ENCODE data around the gene ACTN4.

The ACTN4 gene

GRCh38 chr19:38697641-38698071 is 50.2 kb downstream of the ACTN4 start:
- no peaks in the 10 kb centered on the region for H3K9me3 Mint-ChIP-seq
- H3K4me1 Mint-ChIP-seq (ENCODE audit: low read depth): peaks cover 44% of the 10 kb centered on the region
- H3K27me3 Mint-ChIP-seq: no peaks in the 10 kb centered on the region
- DNase-seq: no peak
- peaks cover 56% of the 10 kb centered on the region for H3K36me3 Mint-ChIP-seq (ENCODE audit: low read depth)
- H3K27ac Mint-ChIP-seq: no peak overlapping the region
- H3K4me3 Mint-ChIP-seq: no peak overlapping the region

- peaks cover 36% of the 10 kb centered on the region for H3K4me1 Mint-ChIP-seq (ENCODE audit: low read depth)
- no peaks in the 10 kb centered on the region for H3K27me3 Mint-ChIP-seq
- H3K4me3 Mint-ChIP-seq: no peak overlapping the region
- H3K27ac Mint-ChIP-seq: peak overlapping the region; percentile 78
- DNase-seq: no peak
- peaks cover 57% of the 10 kb centered on the region for H3K36me3 Mint-ChIP-seq (ENCODE audit: low read depth)
- H3K9me3 Mint-ChIP-seq: no peaks in the 10 kb centered on the region
These were observed 51.0 kb downstream of the ACTN4 start for GRCh38 chr19:38698225-38699026.

- peaks cover 31% of the 10 kb centered on the region for H3K4me1 Mint-ChIP-seq (ENCODE audit: low read depth)
- H3K27ac Mint-ChIP-seq: peak overlapping the region; percentile 78
- no peaks in the 10 kb centered on the region for H3K27me3 Mint-ChIP-seq
- H3K36me3 Mint-ChIP-seq (ENCODE audit: low read depth): peaks cover 62% of the 10 kb centered on the region
- DNase-seq: no peak
- H3K4me3 Mint-ChIP-seq: no peak overlapping the region
- no peaks in the 10 kb centered on the region for H3K9me3 Mint-ChIP-seq
These were observed 51.5 kb downstream of the ACTN4 start for GRCh38 chr19:38699027-38699346.

GRCh38 chr19:38699647-38700349 is 52.3 kb downstream of the ACTN4 start:
- no peak overlapping the region for H3K27ac Mint-ChIP-seq
- DNase-seq: no peak
- H3K27me3 Mint-ChIP-seq: no peaks in the 10 kb centered on the region
- no peak overlapping the region for H3K4me3 Mint-ChIP-seq
- H3K36me3 Mint-ChIP-seq (ENCODE audit: low read depth): peaks cover 67% of the 10 kb centered on the region
- peaks cover 27% of the 10 kb centered on the region for H3K4me1 Mint-ChIP-seq (ENCODE audit: low read depth)
- no peaks in the 10 kb centered on the region for H3K9me3 Mint-ChIP-seq

- DNase-seq: no peak
- H3K36me3 Mint-ChIP-seq (ENCODE audit: low read depth): peaks cover 70% of the 10 kb centered on the region
- H3K4me1 Mint-ChIP-seq (ENCODE audit: low read depth): peaks cover 22% of the 10 kb centered on the region
- H3K4me3 Mint-ChIP-seq: no peak overlapping the region
- no peaks in the 10 kb centered on the region for H3K9me3 Mint-ChIP-seq
- H3K27ac Mint-ChIP-seq: no peak overlapping the region
- H3K27me3 Mint-ChIP-seq: no peaks in the 10 kb centered on the region
These were observed 53.0 kb downstream of the ACTN4 start for GRCh38 chr19:38700350-38700901.

GRCh38 chr19:38700902-38701454 is 53.5 kb downstream of the ACTN4 start:
- Mint-ChIP-seq H3K27ac (no peak overlapping the region), H3K4me1 (ENCODE audit: low read depth) (peaks cover 20% of the 10 kb centered on the region), H3K36me3 (ENCODE audit: low read depth) (peaks cover 73% of the 10 kb centered on the region), H3K27me3 (no peaks in the 10 kb centered on the region), H3K9me3 (no peaks in the 10 kb centered on the region), H3K4me3 (no peak overlapping the region)
- no peak for DNase-seq

- DNase-seq: no peak
- H3K27me3 Mint-ChIP-seq: no peaks in the 10 kb centered on the region
- peaks cover 20% of the 10 kb centered on the region for H3K4me1 Mint-ChIP-seq (ENCODE audit: low read depth)
- H3K4me3 Mint-ChIP-seq: no peak overlapping the region
- no peak overlapping the region for H3K27ac Mint-ChIP-seq
- H3K36me3 Mint-ChIP-seq (ENCODE audit: low read depth): peaks cover 74% of the 10 kb centered on the region
- H3K9me3 Mint-ChIP-seq: no peaks in the 10 kb centered on the region
These were observed 54.1 kb downstream of the ACTN4 start for GRCh38 chr19:38701455-38702063.

- Mint-ChIP-seq H3K9me3 (no peaks in the 10 kb centered on the region), H3K4me3 (no peak overlapping the region), H3K27me3 (no peaks in the 10 kb centered on the region), H3K36me3 (ENCODE audit: low read depth) (peaks cover 74% of the 10 kb centered on the region), H3K27ac (no peak overlapping the region), H3K4me1 (ENCODE audit: low read depth) (peaks cover 15% of the 10 kb centered on the region)
- no peak for DNase-seq
These were observed 54.8 kb downstream of the ACTN4 start for GRCh38 chr19:38702278-38702677.

GRCh38 chr19:38703509-38703908 is 56.1 kb downstream of the ACTN4 start:
- Mint-ChIP-seq H3K9me3 (no peaks in the 10 kb centered on the region), H3K4me3 (no peak overlapping the region), H3K36me3 (ENCODE audit: low read depth) (peaks cover 86% of the 10 kb centered on the region), H3K27me3 (no peaks in the 10 kb centered on the region), H3K27ac (no peak overlapping the region), H3K4me1 (ENCODE audit: low read depth) (peaks cover 6% of the 10 kb centered on the region)
- no peak for DNase-seq

- Mint-ChIP-seq H3K9me3 (no peaks in the 10 kb centered on the region), H3K27me3 (no peaks in the 10 kb centered on the region), H3K36me3 (ENCODE audit: low read depth) (peaks cover 95% of the 10 kb centered on the region), H3K4me3 (no peak overlapping the region), H3K27ac (peak overlapping the region; percentile 9), H3K4me1 (ENCODE audit: low read depth) (no peaks in the 10 kb centered on the region)
- no peak for DNase-seq
These were observed 57.1 kb downstream of the ACTN4 start for GRCh38 chr19:38704488-38705026.

GRCh38 chr19:38705197-38706019 is 58.0 kb downstream of the ACTN4 start:
- no peak overlapping the region for H3K27ac Mint-ChIP-seq

GRCh38 chr19:38706792-38707511 is 59.5 kb downstream of the ACTN4 start:
- H3K4me1 Mint-ChIP-seq (ENCODE audit: low read depth): no peaks in the 10 kb centered on the region
- no peaks in the 10 kb centered on the region for H3K27me3 Mint-ChIP-seq
- DNase-seq: no peak
- H3K27ac Mint-ChIP-seq: peak overlapping the region; percentile 47
- peaks cover 96% of the 10 kb centered on the region for H3K36me3 Mint-ChIP-seq (ENCODE audit: low read depth)
- H3K4me3 Mint-ChIP-seq: no peak overlapping the region
- H3K9me3 Mint-ChIP-seq: no peaks in the 10 kb centered on the region

More at GRCh38 chr19:38705197-38706019, 58.0 kb downstream of the ACTN4 start:
- no peaks in the 10 kb centered on the region for H3K9me3 Mint-ChIP-seq
- H3K4me3 Mint-ChIP-seq: no peak overlapping the region
- DNase-seq: no peak
- H3K36me3 Mint-ChIP-seq (ENCODE audit: low read depth): peaks cover 96% of the 10 kb centered on the region
- H3K4me1 Mint-ChIP-seq (ENCODE audit: low read depth): no peaks in the 10 kb centered on the region
- no peaks in the 10 kb centered on the region for H3K27me3 Mint-ChIP-seq

GRCh38 chr19:38707512-38708114 is 60.2 kb downstream of the ACTN4 start:
- Mint-ChIP-seq H3K27ac (no peak overlapping the region), H3K4me1 (ENCODE audit: low read depth) (no peaks in the 10 kb centered on the region), H3K27me3 (no peaks in the 10 kb centered on the region), H3K4me3 (no peak overlapping the region), H3K9me3 (no peaks in the 10 kb centered on the region), H3K36me3 (ENCODE audit: low read depth) (peaks cover 96% of the 10 kb centered on the region)
- DNase-seq: no peak
